GM19240 (cell line): Measurements from ENCODE around the gene PCDHB11.
"Not testable (repeated sequence)": the region's sequence is repeated elsewhere in the genome, so short reads cannot be mapped to it uniquely, and the experiment has no call there.

Experiments used
- DNase-seq: peaks from one replicate; pipeline ENCODE4 v3.0.0; 2011; ENCODE audit warnings: low spot score; ENCODE audit not compliant: insufficient read length

PCDHB11 gene

GRCh38 chr5:141199359-141200235 is at the start of gene PCDHB11:
Gene PCDHB11 (plus strand): TSS chr5:141199627. CDS start chr5:141199775, 148 bp downstream.
- DNase-seq, result no peak

DNA sequence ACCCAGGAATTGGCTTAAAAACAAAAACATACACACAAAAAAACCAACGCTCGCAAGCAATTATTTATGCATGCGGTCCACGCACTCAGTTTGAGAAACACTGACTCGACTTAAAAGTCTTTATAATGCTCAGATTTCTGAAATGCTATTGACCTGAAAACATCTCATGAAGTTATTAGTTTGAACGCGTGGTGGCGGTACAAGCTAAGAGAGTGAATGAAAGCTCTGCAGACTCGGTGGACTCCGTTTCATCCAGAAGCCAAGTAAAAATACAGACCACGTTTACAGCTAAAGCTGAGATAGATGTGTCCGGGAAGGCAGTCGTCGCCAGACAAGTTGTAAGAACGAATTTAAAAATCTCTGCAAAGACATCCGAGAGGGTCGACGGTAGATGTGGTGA is 49.6 kb upstream of the PCDHB11 start, which contains the start of gene PCDHB6:
TSS of gene PCDHB6 (plus strand) at position 246 of the 400 bp plus-strand sequence. CDS start 201 bp downstream, outside the sequence.
- no peak for DNase-seq

- no peak for DNase-seq
These were observed 49.0 kb upstream of the PCDHB11 start for GRCh38 chr5:141150224-141150992.

GRCh38 chr5:141150993-141151325 is 48.5 kb upstream of the PCDHB11 start:
- no peak for DNase-seq

- not testable (repeated sequence) for DNase-seq
These were observed 47.8 kb upstream of the PCDHB11 start for GRCh38 chr5:141151632-141152031.

DNA sequence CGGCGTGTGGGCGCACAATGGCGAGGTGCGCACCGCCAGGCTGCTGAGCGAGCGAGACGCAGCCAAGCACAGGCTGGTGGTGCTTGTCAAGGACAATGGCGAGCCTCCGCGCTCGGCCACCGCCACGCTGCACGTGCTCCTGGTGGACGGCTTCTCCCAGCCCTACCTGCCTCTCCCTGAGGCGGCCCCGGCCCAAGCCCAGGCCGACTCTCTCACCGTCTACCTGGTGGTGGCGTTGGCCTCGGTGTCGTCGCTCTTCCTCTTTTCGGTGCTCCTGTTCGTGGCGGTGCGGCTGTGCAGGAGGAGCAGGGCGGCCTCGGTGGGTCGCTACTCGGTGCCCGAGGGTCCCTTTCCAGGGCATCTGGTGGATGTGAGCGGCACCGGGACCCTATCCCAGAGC is 47.3 kb upstream of the PCDHB11 start:
- not testable (repeated sequence) for DNase-seq

DNA sequence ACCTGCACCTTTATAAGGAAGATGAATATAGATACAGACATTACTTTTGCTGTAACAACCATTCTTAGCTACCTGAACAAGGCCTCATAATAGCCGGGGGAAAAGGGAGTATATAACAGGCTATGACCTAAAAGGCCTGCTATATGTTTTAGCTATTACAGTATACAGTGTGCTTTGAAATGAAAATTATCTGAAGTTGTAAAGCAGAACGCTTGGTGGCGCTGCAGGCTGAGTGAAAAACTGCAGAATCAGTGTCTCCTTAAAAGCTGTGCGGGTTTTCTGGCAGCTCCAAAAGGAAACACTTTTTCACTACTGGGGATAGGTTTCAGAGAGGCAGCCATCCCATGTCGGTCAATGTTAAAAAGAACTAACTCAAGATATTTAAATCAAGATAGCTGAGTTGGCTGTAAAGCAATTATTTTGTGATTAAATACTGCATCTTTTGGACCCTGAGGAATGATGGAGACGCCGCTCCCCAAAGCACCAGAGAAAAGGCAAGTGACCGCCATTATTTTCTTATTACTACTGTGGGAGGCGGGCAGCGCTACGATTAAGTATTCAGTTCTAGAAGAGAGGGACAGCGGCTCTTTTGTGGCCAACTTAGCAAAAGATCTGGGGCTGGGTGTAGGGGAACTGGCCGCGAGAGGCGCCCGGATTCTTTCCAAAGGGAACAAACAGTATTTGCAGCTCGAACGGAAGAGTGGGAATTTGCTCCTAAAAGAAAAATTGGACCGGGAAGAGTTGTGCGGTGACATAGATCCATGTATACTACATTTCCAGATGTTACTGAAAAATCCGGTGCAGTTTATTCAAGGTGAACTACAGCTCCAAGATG is 43.7 kb upstream of the PCDHB11 start:
- DNase-seq, result no peak

- not testable (repeated sequence) for DNase-seq
These were observed 42.1 kb upstream of the PCDHB11 start for GRCh38 chr5:141157356-141157755.

DNA sequence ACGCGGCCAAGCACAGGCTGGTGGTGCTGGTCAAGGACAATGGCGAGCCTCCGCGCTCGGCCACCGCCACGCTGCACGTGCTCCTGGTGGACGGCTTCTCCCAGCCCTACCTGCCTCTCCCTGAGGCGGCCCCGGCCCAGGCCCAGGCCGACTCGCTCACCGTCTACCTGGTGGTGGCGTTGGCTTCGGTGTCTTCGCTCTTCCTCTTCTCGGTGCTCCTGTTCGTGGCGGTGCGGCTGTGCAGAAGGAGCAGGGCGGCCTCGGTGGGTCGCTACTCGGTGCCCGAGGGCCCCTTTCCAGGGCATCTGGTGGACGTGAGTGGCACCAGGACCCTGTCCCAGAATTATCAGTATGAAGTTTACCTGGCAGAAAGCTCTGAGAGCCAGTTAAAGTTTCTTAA is 41.5 kb upstream of the PCDHB11 start:
- DNase-seq, result not testable (repeated sequence)

DNA sequence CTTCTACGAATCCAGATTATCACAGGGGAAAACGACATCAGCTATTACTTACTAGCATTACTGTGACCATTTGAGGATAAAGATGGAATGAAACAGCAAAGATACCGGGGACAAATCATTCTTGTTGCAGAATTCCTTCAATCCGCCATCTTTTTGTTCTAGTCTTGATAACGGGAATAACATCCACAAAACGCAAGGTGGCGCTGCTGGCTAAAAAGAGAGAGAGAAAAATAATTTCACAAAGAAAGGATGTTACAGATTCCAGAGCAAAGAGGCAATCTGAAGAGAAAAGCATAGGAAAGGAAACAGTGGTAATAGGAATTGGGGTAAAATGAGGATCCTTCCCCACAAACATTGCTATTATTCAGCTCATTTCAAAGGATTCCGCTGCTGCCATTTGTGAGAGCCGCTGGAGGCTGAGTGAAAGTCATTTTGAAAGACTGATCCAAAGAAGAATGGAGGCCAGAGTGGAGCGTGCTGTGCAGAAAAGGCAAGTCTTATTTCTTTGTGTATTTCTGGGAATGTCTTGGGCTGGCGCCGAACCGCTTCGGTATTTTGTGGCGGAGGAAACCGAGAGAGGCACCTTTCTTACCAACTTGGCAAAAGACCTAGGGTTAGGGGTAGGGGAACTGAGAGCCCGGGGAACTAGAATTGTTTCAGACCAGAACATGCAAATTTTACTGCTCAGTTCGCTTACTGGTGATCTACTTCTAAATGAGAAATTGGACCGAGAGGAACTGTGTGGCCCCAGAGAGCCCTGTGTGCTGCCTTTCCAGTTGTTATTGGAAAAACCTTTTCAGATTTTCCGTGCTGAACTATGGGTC is 26.8 kb upstream of the PCDHB11 start, which contains the start of gene PCDHB7:
TSS of gene PCDHB7 (plus strand) at position 264 of the 824 bp plus-strand sequence. CDS start at position 456, 192 bp downstream.
- DNase-seq, result no peak

DNA sequence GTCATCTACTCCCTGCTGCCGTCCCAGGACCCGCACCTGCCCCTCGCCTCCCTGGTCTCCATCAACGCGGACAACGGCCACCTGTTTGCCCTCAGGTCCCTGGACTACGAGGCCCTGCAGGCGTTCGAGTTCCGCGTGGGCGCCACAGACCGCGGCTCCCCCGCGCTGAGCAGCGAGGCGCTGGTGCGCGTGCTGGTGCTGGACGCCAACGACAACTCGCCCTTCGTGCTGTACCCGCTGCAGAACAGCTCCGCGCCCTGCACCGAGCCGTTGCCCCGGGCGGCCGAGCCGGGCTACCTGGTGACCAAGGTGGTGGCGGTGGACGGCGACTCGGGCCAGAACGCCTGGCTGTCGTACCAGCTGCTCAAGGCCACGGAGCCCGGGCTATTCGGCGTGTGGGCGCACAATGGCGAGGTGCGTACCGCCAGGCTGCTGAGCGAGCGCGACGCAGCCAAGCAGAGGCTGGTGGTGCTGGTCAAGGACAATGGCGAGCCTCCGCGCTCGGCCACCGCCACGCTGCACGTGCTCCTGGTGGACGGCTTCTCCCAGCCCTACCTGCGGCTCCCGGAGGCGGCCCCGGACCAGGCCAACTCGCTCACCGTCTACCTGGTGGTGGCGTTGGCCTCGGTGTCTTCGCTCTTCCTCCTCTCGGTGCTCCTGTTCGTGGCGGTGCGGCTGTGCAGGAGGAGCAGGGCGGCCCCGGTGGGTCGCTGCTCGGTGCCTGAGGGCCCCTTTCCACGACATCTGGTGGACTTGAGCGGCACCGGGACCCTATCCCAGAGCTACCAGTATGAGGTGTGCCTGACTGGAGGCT is 24.9 kb upstream of the PCDHB11 start:
- not testable (repeated sequence) for DNase-seq

DNA sequence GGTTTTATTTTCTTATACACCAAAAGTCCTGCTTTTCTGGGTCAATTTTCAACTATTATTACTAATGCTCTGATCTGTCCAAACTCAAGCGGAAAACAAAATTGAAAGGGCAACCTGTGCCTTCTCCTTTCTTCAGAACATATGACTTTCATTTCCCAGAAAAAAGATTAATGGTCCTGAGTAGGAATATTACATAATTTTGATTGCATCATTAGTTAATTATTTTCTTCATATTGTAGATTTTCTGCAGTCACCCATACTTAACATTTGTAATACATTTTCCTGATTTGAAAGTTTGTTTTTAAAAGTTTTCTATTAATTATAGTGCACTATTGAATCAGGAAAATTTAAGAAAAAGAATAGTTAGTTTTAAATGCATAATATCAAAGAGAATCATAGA is 23.5 kb upstream of the PCDHB11 start:
- no peak for DNase-seq

GRCh38 chr5:141177577-141178191 is 21.7 kb upstream of the PCDHB11 start, which contains the start of gene PCDHB8:
Gene PCDHB8 (plus strand): TSS chr5:141177790. CDS start chr5:141178035, 245 bp downstream.
- DNase-seq, result not testable (repeated sequence)

DNA sequence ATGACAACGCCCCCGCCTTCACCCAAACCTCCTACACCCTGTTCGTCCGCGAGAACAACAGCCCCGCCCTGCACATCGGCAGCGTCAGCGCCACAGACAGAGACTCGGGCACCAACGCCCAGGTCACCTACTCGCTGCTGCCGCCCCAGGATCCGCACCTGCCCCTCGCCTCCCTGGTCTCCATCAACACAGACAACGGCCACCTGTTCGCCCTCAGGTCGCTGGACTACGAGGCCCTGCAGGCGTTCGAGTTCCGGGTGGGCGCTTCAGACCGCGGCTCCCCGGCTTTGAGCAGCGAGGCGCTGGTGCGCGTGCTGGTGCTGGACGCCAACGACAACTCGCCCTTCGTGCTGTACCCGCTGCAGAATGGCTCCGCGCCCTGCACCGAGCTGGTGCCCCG is 20.1 kb upstream of the PCDHB11 start:
- not testable (repeated sequence) for DNase-seq

- not testable (repeated sequence) for DNase-seq
These were observed 19.6 kb upstream of the PCDHB11 start for GRCh38 chr5:141179876-141180275.

DNA sequence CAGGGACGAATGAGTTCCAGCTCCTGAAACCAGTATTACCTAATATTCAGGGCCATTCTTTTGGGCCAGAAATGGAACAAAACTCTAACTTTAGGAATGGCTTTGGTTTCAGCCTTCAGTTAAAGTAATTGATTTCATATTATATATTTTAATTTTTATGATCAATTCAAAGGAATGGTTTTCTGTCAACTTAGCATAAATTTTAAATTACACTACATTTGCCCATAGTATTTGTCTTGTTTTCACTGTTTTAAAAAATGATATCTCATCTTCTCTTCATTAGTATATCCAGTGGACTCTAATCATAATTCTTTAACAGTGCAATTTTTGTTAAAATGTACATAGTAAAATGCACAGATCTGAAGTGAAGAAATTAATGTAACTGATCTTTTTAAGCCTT is 19.1 kb upstream of the PCDHB11 start:
- DNase-seq, result no peak

DNA sequence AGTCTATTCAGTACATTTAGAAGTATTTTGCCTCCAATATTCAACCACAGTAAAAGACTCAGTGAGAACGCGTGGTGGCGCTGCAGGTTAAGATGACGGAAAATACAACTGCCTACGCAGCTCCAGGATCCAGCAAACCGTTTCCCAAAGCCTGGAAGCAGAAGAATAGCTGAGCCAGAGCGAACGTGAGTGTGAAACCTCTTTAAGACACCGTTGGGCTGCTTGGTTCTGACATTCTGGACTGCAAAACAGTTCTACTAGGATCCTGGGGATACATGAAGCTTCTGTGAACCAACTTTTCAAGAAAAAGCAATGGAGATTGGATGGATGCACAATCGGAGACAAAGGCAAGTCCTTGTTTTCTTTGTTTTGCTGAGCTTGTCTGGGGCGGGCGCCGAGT is 17.2 kb upstream of the PCDHB11 start, which contains the start of gene PCDHB16:
TSS of gene PCDHB16 (plus strand) at position 140 of the 400 bp plus-strand sequence. CDS start at position 313, 173 bp downstream.
- no peak for DNase-seq

GRCh38 chr5:141184117-141184855 is 15.1 kb upstream of the PCDHB11 start:
- DNase-seq, result not testable (repeated sequence)
